GM21529 (cell line): ENCODE measurements around the gene SORBS2.
"Not testable (repeated sequence)": the region's sequence is repeated elsewhere in the genome, so short reads cannot be mapped to it uniquely, and the experiment has no call there.

Experiments used
- ATAC-seq: cut with Tn5 transposase; IDR thresholded peaks from one replicate; pipeline ENCODE4 v1.9.1; 2021; ENCODE audit not compliant: unreplicated experiment

Gene SORBS2

DNA sequence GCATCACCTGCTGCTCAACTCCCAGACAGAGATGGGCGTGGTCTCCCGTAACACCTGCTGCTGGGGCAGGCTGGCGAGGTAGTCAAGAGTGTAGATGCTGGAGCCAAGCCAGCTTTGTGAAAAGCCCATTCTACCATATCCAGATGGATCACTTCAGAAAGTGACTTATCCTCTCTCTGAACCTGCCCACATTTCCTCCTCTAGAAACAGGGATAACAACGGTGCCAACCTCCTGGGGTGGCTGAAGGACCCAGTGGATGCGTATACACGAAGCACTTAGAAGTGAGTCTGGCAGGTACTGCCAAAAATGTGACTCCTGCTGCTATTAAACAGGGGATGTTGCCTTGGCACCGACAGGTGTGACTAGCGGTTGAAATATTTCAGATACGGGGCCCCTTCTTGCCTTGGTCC is 95.8 kb downstream of the SORBS2 start:
- ATAC-seq: no peak

DNA sequence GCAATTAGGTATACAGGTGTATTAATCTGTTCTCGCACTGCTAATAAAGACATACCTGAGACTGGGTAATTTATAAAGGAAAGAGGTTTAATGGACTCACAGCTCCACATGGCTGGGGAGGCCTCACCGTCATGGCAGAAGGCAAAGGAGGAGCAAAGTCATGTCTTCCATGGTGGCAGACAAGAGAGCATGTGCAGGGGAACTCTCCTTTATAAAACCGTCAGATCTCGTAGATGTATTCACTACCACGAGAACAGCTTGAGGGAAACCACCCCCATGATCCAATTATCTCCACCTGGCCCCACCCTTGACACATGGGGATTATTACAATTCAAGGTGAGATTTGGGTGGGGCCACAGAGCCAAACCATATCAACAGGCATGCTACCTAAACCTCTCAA is 97.5 kb downstream of the SORBS2 start:
- not testable (repeated sequence) for ATAC-seq

DNA sequence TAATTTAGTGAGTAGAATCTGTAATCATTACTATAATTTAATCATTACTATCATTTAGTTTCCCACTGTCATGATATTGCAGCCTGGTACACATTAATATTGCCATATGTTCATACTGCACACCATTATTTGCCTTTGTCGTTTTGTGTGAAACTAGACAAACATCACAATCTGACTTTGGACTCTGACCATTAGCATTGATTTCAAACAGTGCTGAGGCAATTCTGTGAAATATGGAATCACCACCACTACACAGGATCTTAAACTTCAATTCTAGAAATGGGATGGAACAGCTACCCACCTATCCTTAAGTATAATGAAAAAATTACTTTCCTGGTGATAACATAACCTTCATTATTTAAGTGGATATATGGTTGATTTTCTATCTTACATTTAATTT is 98.3 kb downstream of the SORBS2 start:
- ATAC-seq: no peak

DNA sequence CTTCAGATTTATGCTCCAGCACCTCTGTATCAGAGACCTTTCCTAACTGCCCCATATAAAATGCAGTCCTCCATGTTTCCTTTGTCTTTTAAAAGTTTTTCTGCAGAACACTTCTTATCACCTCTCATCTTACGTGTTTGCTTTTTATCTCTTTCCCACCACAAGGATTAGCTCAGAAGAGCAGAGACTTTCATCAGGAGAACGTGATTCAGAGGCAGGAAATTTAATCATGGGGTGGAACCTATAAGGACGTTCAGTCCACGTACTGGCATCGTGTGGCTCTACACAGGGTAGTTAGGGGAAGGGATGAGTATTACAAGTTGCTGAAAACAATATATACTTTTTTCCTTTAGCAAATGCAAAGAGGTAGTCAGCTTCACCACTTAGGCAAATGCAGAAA is 98.7 kb downstream of the SORBS2 start:
- ATAC-seq: no peak

DNA sequence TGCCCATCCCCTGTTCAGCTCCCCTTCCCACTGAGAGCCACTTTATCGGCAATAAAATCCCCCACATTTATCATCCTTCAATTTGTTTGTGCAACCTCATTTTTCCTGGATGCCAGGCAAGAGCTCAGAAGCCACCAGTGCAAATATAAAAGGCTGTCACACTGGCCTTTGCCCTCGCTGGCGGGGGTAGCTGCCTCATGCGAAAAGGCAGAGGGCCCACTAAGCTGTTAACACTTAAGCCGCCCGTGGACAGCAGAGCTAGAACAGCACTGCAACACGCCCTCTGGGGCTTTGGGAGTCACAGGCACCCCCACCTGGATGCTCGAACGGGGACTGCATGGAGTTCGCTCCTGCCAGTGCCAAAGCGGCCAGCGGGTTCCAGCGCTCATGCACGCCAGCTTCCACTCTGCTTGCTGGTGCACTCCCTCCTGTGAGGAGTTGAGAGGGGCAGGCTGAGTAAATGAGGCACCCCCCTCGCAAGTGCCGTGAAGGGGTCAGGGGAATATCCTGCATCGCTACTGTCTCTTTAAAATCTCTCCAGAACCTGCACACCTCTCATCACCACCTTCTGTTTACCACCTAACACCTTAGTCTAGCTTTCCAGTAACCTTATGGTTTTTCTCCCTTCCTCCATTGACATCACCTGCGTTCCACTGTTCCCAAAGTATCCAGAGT is 99.5 kb downstream of the SORBS2 start:
- ATAC-seq: no peak

DNA sequence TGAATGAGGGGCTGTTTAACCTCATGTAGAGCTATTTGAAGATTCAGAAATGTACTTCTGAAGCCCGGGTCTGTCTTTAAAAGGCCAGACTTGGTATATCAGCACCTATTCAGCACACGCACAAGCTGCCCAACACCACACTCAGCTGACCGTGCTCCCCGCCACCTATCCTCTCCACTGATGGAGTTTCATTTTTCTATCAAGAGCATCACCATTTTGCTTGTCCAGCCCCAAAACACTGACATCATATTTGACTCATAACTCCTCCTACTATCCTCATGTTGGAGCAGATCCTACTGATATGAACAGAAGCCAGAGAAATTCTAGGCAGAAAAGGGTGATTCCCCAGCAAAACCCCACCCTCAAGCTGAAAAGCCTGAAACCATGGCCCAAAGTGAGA is 100.3 kb downstream of the SORBS2 start:
- ATAC-seq: no peak

DNA sequence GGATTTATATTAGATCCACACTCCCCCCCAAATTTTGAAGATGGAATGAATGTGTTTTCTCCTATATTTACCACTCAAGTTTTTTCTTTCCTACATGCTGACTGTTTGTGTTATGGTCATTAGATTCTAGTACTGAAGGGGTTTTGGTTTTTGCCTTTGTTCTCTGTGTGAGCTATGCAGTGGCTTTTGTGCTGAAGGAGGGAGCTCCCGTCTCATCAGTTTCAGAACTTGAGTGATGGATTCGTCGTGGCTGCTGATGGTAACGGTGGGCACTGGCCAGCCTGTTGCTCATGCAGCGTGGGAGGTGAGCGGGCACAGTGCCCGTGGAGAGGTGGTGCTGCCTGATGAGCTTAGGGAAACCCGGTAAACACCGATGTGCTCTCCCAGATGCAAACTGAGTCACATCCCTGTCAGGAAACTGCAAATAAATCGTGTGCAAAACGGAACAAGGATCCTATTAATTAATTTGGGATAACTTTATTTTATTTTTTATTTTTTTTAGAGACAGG is 101.5 kb downstream of the SORBS2 start:
- ATAC-seq: no peak

DNA sequence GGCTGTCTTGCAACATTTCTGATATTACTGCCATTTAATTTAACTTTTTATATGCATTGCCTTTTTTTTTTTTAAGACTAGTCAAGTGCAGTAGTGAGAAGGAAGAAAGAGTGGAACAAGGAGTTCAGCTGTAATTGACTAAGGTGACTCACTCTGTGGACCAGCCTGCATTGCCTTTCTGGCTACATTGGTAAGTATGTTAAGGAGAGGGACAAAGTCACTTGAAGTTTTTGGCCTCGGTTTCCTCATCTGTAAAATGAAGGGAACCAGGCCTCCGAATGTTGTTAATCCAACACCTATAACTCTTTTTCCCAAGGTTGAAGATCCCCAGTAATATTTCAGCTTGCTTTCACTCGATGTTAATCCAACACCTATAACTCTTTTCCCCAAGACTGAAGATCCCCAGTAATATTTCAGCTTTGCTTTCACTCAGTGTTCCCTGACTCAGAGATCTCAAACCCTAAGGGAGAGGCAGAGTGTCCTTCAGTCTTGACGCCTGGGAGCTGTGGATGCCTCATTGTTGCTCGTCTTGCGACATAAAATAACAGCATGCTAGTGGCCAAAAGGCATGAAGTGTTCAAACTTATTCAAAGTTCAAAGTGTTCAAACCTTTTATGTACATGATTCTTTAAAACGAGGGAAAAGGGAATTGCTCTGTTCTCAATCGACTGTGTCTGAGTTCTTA is 102.0 kb downstream of the SORBS2 start:
- ATAC-seq: no peak

DNA sequence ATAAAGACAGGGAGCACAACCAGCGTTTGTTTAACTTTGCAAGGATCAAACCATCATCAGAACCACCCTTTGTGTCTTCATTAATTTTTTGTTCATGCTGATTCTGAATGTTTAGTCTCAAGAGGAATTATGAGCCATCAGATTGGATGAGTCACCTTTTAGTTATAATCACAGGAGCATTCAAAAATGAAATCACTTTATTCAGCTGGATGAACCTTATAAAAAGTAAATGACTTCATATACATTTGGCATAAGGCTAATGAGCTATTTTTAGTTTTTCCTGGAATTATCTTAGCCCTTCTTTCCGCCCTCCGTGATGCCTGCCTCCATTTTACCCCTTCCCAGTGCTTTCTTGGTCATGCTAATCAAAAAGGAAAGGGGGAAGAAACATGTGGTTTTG is 103.6 kb downstream of the SORBS2 start:
- ATAC-seq: no peak

DNA sequence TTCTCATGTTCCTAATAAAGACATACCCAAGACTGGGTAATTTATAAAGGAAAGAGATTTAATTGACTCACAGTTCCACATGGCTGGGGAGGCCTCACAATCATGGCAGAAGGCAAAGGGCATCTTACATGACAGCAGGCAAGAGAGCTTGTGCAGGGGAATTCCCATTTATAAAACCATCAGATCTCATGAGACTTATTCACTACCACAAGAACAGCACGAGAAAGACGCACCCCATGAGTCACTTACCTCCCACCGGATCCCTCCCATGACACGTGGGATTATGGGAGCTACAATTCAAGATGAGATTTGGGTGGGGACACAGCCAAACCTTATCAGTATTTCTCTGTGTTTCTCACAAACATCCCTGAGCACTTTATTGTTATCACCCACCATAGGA is 104.4 kb downstream of the SORBS2 start:
- not testable (repeated sequence) for ATAC-seq

DNA sequence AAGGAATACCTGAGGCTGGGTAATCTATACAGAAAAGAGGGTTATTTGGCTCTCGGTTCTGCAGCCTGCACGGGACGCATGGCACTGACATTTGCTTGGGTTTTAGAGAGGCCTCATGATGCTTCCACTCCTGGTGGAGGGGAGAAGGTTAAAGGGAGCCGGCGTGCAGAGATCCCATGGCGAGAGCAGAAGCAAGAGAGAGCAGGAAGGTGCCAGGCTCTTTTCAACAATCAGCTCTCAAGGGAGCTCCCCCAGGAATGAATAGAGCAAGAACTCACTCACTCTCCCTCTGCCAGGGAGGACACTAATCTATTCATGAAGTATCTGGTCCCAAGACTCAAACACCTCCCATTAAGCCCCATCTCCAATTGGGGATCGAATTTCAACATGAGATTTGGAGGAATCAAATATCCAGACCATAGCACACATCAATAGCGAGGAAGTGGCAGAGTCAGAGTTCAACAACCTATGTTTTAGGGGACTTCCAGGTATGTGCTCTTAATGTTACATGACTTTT is 109.8 kb downstream of the SORBS2 start:
- ATAC-seq: no peak

DNA sequence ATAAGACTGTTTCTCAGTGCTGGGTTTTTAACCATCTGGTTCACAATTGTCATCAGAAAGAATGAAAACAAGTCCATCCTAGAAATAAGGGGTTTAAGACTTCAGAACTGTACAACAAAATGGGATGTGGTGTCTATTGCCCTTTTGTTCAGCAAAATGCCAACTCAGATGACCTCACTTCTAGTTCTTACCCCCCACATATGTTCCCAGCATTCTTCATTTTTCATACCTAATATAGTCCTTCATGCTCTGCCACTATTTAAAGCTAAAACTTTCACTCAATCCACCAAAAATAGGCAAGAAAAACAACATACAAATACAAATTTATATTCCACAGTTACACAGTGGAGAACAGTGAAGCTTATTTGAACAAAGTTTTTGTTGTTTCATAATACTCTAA is 111.4 kb downstream of the SORBS2 start:
- no peak for ATAC-seq

DNA sequence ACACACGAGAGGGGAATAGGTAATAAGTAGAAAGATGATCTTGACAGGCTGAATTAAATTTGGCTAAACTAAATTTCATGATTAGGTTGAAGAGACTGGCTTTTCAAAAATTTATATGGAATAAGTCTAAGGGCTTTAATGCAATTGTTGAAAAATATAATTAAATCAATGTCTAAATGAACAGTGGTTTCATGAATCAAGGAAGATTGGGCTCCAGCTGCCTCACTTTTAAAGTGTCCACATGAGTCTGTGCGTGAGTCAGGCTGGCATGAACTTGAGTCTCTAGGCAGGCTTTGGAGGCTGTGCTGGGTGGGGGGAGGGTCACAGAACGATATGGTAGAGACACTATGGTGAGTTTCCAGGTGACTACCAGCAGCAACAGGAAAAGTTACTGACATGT is 111.9 kb downstream of the SORBS2 start:
- ATAC-seq: no peak

DNA sequence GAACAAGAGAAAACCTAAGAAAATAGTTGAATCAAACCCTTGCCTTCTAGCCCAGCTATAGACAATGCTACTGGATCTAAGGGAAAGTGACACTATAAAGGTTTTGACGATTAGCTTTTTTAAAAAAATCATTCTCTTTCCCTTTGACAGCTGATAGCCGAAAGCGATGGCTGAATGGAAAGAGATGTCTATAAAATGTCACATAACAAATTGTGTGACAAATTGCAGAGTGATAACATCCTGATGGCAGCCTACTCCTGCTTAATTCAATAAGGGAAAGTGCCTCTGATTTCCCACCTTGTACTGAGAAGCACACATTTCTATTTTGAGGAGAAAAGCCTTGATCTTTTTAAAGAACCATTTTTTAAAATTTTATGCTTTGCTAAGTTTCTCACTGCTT is 114.5 kb downstream of the SORBS2 start:
- no peak for ATAC-seq

DNA sequence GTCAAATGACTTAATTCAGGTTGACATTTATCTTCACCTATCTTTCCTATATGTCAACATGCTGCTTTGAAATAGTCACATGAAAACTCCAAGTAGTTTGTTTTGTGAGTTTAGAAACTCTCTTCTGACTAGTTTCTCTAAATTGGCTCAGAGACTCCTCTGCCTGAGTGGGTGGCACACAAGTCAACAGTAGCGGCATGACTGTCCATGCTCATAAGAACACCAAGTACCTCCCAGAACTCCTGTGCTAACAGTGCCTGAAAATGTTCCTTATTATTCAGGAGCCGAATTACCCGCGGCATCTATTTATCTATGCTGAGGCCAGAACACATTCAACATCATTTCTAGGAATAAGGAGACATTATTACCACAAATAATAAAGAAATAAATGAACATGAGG is 116.3 kb downstream of the SORBS2 start:
- no peak for ATAC-seq

DNA sequence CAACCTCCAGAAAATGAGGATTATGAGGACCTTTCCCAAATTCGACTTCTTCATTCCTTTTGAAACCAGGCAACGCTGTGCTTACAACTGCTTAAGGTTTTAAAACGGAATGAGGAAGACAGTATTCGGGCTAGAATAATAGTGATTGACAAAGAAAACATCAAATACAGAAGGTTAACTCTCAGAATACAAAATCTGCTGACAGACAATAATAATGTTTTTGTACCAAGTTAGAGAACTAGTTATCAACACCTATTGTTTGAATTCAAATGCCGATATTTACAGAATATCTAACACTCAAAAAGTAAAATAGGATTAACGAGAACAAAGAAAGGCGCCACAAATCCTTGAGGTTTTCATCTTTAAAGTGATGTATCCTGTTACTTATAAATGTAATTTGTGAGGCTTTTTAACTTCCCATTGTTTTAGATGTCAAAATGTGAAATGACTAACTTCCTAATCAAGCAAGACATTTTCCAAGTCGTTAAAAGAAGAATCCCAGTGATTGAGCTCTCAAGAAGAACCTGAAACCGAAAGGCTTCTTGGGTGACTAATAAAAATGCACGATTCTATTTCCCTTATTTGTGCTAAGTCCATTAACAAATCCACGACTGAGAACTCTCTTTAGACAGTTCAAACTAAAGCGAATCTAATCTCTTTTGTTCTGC is 118.3 kb downstream of the SORBS2 start:
- no peak for ATAC-seq

DNA sequence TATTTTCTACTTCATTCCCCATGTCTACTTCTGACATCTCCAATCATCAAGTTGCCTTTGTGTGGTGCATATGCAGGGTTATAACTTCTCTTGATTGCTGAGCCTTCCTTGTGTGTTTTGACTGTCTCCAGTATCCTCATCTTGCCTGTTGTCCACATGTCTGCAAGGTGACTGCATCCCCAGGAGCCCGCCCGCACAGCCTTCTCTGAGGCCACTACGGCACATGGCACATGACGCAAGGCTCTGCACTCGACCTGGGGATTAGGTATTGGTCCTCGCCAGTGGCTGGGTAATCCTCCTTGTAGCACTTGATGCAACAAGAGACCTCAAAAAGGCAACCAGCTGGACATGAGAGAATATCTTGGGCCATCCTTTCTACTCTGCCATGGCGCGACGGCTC is 122.6 kb downstream of the SORBS2 start:
- no peak for ATAC-seq

DNA sequence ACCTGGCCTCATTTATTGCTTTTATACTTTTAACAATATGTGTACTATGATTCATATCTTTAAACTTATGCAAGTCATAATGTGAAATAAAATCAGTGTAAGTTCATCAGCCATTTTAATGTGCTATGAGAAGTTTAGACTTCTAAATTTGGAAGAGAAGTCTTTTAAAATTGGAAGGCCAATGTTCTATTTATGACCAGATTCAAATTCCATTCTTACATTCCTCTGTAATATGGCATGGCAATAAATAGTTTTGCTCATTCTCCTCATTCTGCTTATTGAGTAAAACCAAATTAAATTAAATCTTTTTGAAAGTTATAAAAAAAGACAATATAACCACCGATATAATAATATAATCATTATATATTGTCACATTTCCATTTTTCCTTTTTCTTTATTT is 126.2 kb downstream of the SORBS2 start:
- ATAC-seq: no peak

DNA sequence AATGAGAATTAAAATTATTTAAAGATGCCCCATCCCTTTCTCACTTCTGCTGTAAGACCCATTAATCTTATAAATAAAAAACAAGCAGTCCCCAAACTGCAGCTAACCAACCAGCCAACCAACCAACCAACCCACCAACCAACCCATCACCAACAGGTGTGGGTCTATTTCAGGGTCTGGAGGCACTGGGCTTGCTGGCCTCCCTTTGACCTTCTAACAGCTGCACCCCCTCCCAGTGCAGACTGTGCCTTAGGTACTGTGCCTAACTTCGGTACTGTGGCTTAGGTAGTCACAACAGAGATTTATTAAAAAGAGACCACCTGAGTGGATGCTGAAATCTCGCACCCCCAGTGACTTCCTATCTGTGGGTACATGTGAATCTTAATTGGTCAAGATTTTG is 128.1 kb downstream of the SORBS2 start:
- ATAC-seq: no peak

DNA sequence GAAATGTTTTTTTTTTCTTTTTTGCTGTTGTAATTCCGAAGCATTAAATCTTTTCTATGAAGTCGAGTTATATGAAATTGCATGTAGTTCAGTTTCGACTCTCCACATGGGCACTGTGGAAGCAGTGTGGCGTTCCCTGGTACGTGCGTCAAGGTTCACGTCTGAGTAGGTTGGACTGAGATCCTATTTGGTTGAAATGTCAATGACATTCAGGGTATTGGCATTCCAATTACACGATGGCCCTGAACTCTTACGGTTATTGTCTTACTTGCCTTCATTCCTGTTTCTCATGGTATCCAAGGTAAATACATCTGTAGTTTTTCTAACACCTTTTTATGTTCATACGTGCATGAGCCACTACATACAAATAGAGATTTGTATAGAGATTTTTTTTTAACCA is 128.8 kb downstream of the SORBS2 start:
- no peak for ATAC-seq

DNA sequence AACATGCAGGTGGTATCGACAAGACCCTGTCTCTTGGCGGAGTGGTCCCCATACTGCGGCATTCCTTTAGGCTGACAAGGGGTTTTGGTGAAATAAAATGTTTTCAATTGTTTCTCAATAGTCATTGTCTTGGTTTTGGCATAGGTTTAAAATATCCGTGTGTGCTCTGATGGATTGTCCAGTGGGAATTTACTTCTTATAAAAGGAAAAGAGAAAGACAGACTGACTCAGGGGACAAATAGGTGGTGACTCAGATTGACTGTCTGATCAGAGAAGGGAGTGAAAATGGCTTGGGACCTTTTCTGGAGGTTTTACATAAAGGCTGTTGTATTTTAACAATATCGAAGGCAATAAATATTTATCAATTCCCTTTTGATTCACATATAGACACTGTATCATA is 129.8 kb downstream of the SORBS2 start:
- ATAC-seq: no peak

DNA sequence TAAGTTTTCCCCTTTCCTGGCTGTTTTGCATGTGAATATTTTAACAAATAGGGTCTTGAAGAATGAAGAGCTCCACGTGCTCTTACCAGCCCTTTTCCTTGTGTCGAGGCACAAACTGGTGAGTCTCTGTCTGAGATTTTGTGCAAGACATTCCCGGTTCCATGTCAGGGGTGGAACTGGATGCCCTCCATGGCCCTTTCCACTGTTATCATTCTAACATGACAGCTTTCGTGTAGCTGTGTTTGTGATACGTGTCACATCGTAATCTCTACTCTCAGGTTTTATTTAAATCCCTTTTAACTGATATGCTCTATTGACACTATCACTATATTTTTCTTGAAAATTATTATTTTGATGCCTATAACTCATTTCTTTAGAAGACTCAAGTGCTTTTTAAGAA is 130.4 kb downstream of the SORBS2 start:
- no peak for ATAC-seq
